Measurements from ENCODE around the gene ZMIZ2. TPM values are rescaled to one million over a fixed set of nuclear protein-coding genes. Genes with fewer than 3 reads are reported as not detected.
A peak's percentile ranks its signal among the peaks of the same experiment; 100 is the strongest.
"Not testable (repeated sequence)": the region's sequence is repeated elsewhere in the genome, so short reads cannot be mapped to it uniquely, and the experiment has no call there.

ZMIZ2 gene
- polyA plus RNA-seq = 15.5 TPM

GRCh38 chr7:44748045-44748947 lies at the start of gene ZMIZ2:
ZMIZ2 (plus strand) TSS chr7:44748847; CDS start chr7:44756250, 7,403 bp downstream.
- H3K4me1 Mint-ChIP-seq = peaks cover 28 to 41% (median 39%) of the 10 kb centered on the region in 3 donors
- peak within 1 kb of the TSS; percentile 85 to 95 (median 92) for H3K4me3 Mint-ChIP-seq
- peak within 1 kb of the TSS; percentile 98 to 99 (median 99) for H3K27ac Mint-ChIP-seq
- no peaks in the 10 kb centered on the region for H3K27me3 Mint-ChIP-seq
- no peaks in the 10 kb centered on the region for H3K9me3 Mint-ChIP-seq
- peaks cover 3% of the 10 kb centered on the region for H3K36me3 Mint-ChIP-seq

- peaks cover 17% of the 10 kb centered on the region for H3K36me3 Mint-ChIP-seq
- not testable (repeated sequence) for H3K27me3 Mint-ChIP-seq, H3K9me3 Mint-ChIP-seq, H3K4me1 Mint-ChIP-seq, H3K27ac Mint-ChIP-seq, H3K4me3 Mint-ChIP-seq
Measured at GRCh38 chr7:44699598-44699997, 49.0 kb upstream of the ZMIZ2 start.

GRCh38 chr7:44700322-44700721 lies 48.3 kb upstream of the ZMIZ2 start:
- no peaks in the 10 kb centered on the region for H3K9me3 Mint-ChIP-seq
- peak overlapping the region in 1 of 3 donors; percentile 73 for H3K27ac Mint-ChIP-seq
- no peak overlapping the region for H3K4me3 Mint-ChIP-seq
- H3K36me3 Mint-ChIP-seq = peaks cover 17% of the 10 kb centered on the region
- H3K4me1 Mint-ChIP-seq = peaks cover 0 to 3% (median 0%) of the 10 kb centered on the region in 3 donors
- no peaks in the 10 kb centered on the region for H3K27me3 Mint-ChIP-seq

- H3K27me3 Mint-ChIP-seq, H3K4me3 Mint-ChIP-seq, H3K27ac Mint-ChIP-seq, H3K4me1 Mint-ChIP-seq, H3K9me3 Mint-ChIP-seq: not testable (repeated sequence)
- peaks cover 11% of the 10 kb centered on the region for H3K36me3 Mint-ChIP-seq
Measured at GRCh38 chr7:44703391-44703790, 45.3 kb upstream of the ZMIZ2 start.

- no peaks in the 10 kb centered on the region for H3K9me3 Mint-ChIP-seq
- H3K36me3 Mint-ChIP-seq = peaks cover 11% of the 10 kb centered on the region
- no peak overlapping the region for H3K27ac Mint-ChIP-seq
Measured at GRCh38 chr7:44703921-44704320, 44.7 kb upstream of the ZMIZ2 start.

GRCh38 chr7:44705434-44705833 lies 43.2 kb upstream of the ZMIZ2 start:
- no peaks in the 10 kb centered on the region for H3K9me3 Mint-ChIP-seq
- no peak overlapping the region for H3K27ac Mint-ChIP-seq
- no peak overlapping the region for H3K4me3 Mint-ChIP-seq
- peaks cover 6% of the 10 kb centered on the region for H3K36me3 Mint-ChIP-seq
- H3K27me3 Mint-ChIP-seq = no peaks in the 10 kb centered on the region
- no peaks in the 10 kb centered on the region for H3K4me1 Mint-ChIP-seq

More at GRCh38 chr7:44703921-44704320, 44.7 kb upstream of the ZMIZ2 start:
- H3K27me3 Mint-ChIP-seq = no peaks in the 10 kb centered on the region
- H3K4me3 Mint-ChIP-seq = no peak overlapping the region
- peaks cover 0 to 1% (median 0%) of the 10 kb centered on the region in 3 donors for H3K4me1 Mint-ChIP-seq

GRCh38 chr7:44706788-44707557 lies 41.7 kb upstream of the ZMIZ2 start:
- H3K4me3 Mint-ChIP-seq = no peak overlapping the region
- no peak overlapping the region for H3K27ac Mint-ChIP-seq
- H3K4me1 Mint-ChIP-seq = peaks cover 0 to 2% (median 0%) of the 10 kb centered on the region in 3 donors
- H3K9me3 Mint-ChIP-seq = no peaks in the 10 kb centered on the region
- H3K27me3 Mint-ChIP-seq = no peaks in the 10 kb centered on the region
- peaks cover 5% of the 10 kb centered on the region for H3K36me3 Mint-ChIP-seq

GRCh38 chr7:44707558-44708230 lies 41.0 kb upstream of the ZMIZ2 start:
- Mint-ChIP-seq H3K4me3 (no peak overlapping the region), H3K27me3 (no peaks in the 10 kb centered on the region), H3K4me1 (peaks cover 0 to 3% (median 0%) of the 10 kb centered on the region in 3 donors), H3K27ac (no peak overlapping the region), H3K36me3 (peaks cover 5% of the 10 kb centered on the region), H3K9me3 (no peaks in the 10 kb centered on the region)

- H3K4me3 Mint-ChIP-seq = peak overlapping the region in 1 of 4 donors; percentile 17
- peaks cover 0 to 3% (median 0%) of the 10 kb centered on the region in 3 donors for H3K4me1 Mint-ChIP-seq
- H3K9me3 Mint-ChIP-seq = no peaks in the 10 kb centered on the region
- H3K27me3 Mint-ChIP-seq = no peaks in the 10 kb centered on the region
- H3K36me3 Mint-ChIP-seq = peaks cover 2% of the 10 kb centered on the region
- peak overlapping the region in 1 of 3 donors; percentile 59 for H3K27ac Mint-ChIP-seq
Measured at GRCh38 chr7:44709011-44709915, 39.4 kb upstream of the ZMIZ2 start.

GRCh38 chr7:44709945-44710596 lies 38.6 kb upstream of the ZMIZ2 start:
- H3K4me3 Mint-ChIP-seq = no peak overlapping the region
- no peaks in the 10 kb centered on the region for H3K27me3 Mint-ChIP-seq

GRCh38 chr7:44711528-44711927 lies 37.1 kb upstream of the ZMIZ2 start:
- Mint-ChIP-seq H3K36me3 (no peaks in the 10 kb centered on the region), H3K27me3 (no peaks in the 10 kb centered on the region), H3K27ac (peak overlapping the region in 1 of 3 donors; percentile 76), H3K4me3 (no peak overlapping the region), H3K9me3 (no peaks in the 10 kb centered on the region), H3K4me1 (peaks cover 0 to 4% (median 0%) of the 10 kb centered on the region in 3 donors)

More at GRCh38 chr7:44709945-44710596, 38.6 kb upstream of the ZMIZ2 start:
- Mint-ChIP-seq H3K9me3 (no peaks in the 10 kb centered on the region), H3K4me1 (peaks cover 0 to 3% (median 0%) of the 10 kb centered on the region in 3 donors), H3K36me3 (no peaks in the 10 kb centered on the region), H3K27ac (no peak overlapping the region)

- H3K36me3 Mint-ChIP-seq = no peaks in the 10 kb centered on the region
- H3K4me1 Mint-ChIP-seq = peaks cover 0 to 4% (median 0%) of the 10 kb centered on the region in 3 donors
- H3K27me3 Mint-ChIP-seq = no peaks in the 10 kb centered on the region
- H3K27ac Mint-ChIP-seq = peak overlapping the region in 1 of 3 donors; percentile 76
- H3K9me3 Mint-ChIP-seq = no peaks in the 10 kb centered on the region
- no peak overlapping the region for H3K4me3 Mint-ChIP-seq
Measured at GRCh38 chr7:44712012-44712411, 36.6 kb upstream of the ZMIZ2 start.

- no peak overlapping the region for H3K4me3 Mint-ChIP-seq
- no peaks in the 10 kb centered on the region for H3K9me3 Mint-ChIP-seq
- H3K27me3 Mint-ChIP-seq = no peaks in the 10 kb centered on the region
- H3K27ac Mint-ChIP-seq = no peak overlapping the region
- H3K4me1 Mint-ChIP-seq = peaks cover 0 to 4% (median 0%) of the 10 kb centered on the region in 3 donors
- H3K36me3 Mint-ChIP-seq = no peaks in the 10 kb centered on the region
Measured at GRCh38 chr7:44713141-44713540, 35.5 kb upstream of the ZMIZ2 start.
